K562 (cell line): Measurements from ENCODE around the gene UBR3. TPM values are rescaled to one million over a fixed set of nuclear protein-coding genes. Genes with fewer than 3 reads are reported as not detected.

Experiments
- HDAC2 ChIP-seq: fragments of 450-650 bp; IDR thresholded peaks from 2 replicates; pipeline ENCODE4 v1.6.1; 2016; ENCODE audit warnings: mild to moderate bottlenecking
- MAFG ChIP-seq: fragments of 450-650 bp; conservative IDR thresholded peaks from 2 replicates; pipeline ENCODE4 v1.6.1; 2016; ENCODE audit warnings: missing genetic modification characterization, missing compliant biosample characterization
- NFE2 ChIP-seq: IDR thresholded peaks from 2 replicates; pipeline ENCODE4 v1.6.1; 2014; ENCODE audit warnings: antibody characterized with exemption, low read depth
- NFE2L1 ChIP-seq: fragments of 450-650 bp; IDR thresholded peaks from 2 replicates; pipeline ENCODE4 v1.6.1; 2016; ENCODE audit warnings: missing genetic modification characterization, low read depth, mild to moderate bottlenecking, missing compliant biosample characterization, moderate library complexity, borderline replicate concordance
- NFIX ChIP-seq: fragments of 250-450 bp; sonication (Bioruptor Pico); IDR thresholded peaks from 2 replicates; pipeline ENCODE4 v1.4.0; 2020; ENCODE audit warnings: low read depth, mild to moderate bottlenecking, moderate library complexity
- polyA plus RNA-seq, 8 experiments: library from polyadenylated mRNA; depleted of rRNA in 4 of 8; stranded (reverse) in 5 of 8; unstranded in 3 of 8; fragments of >200 nt; fragmentation: Nextera tagmentation in 2 of 8; fragmentation: Illumina TruSeq in 1 of 8; extraction: Ambion mirVana in 2 of 8; extraction: Trizol in 1 of 8; gene quantifications; 2 replicates each; pipeline versions ENCODE4 v1.2.1 to v1.2.3, GENCODE V29; 2011 to 2014; ENCODE audit warnings: inconsistent platforms in 1 of 8, missing spikeins in 1 of 8
- total RNA-seq, 7 experiments: library from RNA; depleted of rRNA in 6 of 7; stranded (reverse); fragments of >200 nt in 6 of 7; fragmentation: Illumina TruSeq in 2 of 7; extraction: Trizol in 2 of 7; gene quantifications; 2 replicates each; pipeline versions ENCODE4 v1.2.1 to v1.2.3, GENCODE V29; 2011 to 2021; ENCODE audit warnings: low replicate concordance in 1 of 7
- TF ChIP-seq, protein P1 (sequence below), 2 experiments: fragments of 450-650 bp in 1 of 2; sonication (generic) in 1 of 2; formaldehyde crosslinking in 1 of 2; IDR thresholded peaks; 2 replicates each; pipeline versions ENCODE4 v1.7.1 to v1.9.0; 2016 to 2022; ENCODE audit warnings: inconsistent platforms in 1 of 2, mild to moderate bottlenecking in 1 of 2, missing genetic modification reagents in 1 of 2
- TF ChIP-seq, protein P2 (sequence below): sonication (generic); formaldehyde crosslinking; IDR thresholded peaks from 2 replicates; pipeline ENCODE4 v1.8.1; 2022; ENCODE audit warnings: missing genetic modification reagents

The UBR3 gene
- total and polyA plus RNA-seq, 9 of the 15 experiments (the other 6 are each of a cell fraction or from before 2014, with no cell fraction given) = 14.4 to 63.5 (median 40.4) TPM

DNA sequence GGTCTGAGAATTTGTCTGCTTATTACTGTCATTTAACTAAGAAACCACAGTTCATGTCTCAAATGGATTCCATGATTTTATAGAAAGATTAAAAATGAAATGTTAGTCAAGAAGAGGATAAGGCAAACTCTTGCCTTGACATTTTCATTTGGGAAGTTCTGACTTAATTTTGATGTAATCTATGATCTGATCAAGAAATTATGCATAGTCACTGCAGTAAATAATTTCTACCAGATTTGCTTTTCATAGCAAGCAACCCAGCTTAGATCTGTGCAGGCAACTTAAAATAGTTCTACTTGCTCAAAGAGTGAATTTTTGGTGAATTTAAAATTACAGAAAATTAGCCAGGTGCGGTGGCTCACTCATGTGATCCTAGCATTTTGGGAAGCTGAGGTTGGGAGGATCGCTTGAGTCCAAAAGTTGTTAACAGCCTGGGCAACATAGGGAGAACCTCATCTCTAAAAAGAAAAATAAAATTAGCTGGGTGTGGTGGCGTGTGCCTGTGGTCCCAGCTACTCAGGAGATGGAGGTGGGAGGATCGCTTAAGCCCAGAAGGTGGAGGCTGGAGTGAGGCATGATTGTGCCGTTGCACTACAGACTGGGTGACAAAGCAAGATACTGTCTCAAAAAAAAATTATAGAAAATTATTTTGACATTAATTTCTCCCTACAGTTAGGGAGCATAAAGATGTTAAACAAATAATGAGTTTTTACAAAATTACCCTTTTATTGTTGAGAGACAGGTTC is 192.0 kb downstream of the UBR3 start (continued):
- TF ChIP-seq, protein P1, sequence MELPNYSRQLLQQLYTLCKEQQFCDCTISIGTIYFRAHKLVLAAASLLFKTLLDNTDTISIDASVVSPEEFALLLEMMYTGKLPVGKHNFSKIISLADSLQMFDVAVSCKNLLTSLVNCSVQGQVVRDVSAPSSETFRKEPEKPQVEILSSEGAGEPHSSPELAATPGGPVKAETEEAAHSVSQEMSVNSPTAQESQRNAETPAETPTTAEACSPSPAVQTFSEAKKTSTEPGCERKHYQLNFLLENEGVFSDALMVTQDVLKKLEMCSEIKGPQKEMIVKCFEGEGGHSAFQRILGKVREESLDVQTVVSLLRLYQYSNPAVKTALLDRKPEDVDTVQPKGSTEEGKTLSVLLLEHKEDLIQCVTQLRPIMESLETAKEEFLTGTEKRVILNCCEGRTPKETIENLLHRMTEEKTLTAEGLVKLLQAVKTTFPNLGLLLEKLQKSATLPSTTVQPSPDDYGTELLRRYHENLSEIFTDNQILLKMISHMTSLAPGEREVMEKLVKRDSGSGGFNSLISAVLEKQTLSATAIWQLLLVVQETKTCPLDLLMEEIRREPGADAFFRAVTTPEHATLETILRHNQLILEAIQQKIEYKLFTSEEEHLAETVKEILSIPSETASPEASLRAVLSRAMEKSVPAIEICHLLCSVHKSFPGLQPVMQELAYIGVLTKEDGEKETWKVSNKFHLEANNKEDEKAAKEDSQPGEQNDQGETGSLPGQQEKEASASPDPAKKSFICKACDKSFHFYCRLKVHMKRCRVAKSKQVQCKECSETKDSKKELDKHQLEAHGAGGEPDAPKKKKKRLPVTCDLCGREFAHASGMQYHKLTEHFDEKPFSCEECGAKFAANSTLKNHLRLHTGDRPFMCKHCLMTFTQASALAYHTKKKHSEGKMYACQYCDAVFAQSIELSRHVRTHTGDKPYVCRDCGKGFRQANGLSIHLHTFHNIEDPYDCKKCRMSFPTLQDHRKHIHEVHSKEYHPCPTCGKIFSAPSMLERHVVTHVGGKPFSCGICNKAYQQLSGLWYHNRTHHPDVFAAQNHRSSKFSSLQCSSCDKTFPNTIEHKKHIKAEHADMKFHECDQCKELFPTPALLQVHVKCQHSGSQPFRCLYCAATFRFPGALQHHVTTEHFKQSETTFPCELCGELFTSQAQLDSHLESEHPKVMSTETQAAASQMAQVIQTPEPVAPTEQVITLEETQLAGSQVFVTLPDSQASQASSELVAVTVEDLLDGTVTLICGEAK (IDR thresholded peaks at IDR 0.05) = no peak
- TF ChIP-seq, protein P1 (CRISPR knock-in tag; IDR thresholded peaks at IDR 0.05) = no peak
- TF ChIP-seq HDAC2 (no peak), NFE2L1 (tag) (peak; percentile 24; the same call in 1 of the 2 replicates), MAFG (tag) (peak; percentile 61), NFIX (CRISPR knock-in tag) (no peak), NFE2 (peak; percentile 32)
- TF ChIP-seq, protein P2, sequence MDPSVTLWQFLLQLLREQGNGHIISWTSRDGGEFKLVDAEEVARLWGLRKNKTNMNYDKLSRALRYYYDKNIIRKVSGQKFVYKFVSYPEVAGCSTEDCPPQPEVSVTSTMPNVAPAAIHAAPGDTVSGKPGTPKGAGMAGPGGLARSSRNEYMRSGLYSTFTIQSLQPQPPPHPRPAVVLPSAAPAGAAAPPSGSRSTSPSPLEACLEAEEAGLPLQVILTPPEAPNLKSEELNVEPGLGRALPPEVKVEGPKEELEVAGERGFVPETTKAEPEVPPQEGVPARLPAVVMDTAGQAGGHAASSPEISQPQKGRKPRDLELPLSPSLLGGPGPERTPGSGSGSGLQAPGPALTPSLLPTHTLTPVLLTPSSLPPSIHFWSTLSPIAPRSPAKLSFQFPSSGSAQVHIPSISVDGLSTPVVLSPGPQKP (CRISPR knock-in tag) = no peak
